Right lung (tissue), 5 donors: Measurements from ENCODE around the gene GPR31. TPM values are rescaled to one million over a fixed set of nuclear protein-coding genes. Genes with fewer than 3 reads are reported as not detected.
A peak's percentile ranks its signal among the peaks of the same experiment; 100 is the strongest.
"Not testable (repeated sequence)": the region's sequence is repeated elsewhere in the genome, so short reads cannot be mapped to it uniquely, and the experiment has no call there.

Source experiments
- DNase-seq, 2 donors: peaks; one replicate each; pipeline ENCODE4 v3.0.0-alpha.2; 2013
- polyA plus RNA-seq, 5 donors: library from polyadenylated mRNA; unstranded; fragments of 120-200 nt; gene quantifications; one replicate each; pipeline versions ENCODE4 v1.2.1 to v1.2.3, GENCODE V29; 2013; ENCODE audit warnings: inconsistent platforms in 1 of 5, low replicate concordance in 1 of 5; ENCODE audit not compliant: insufficient read length in 5 of 5, insufficient read depth in 1 of 5

Gene GPR31
- polyA plus RNA-seq, 5 donors, result 0.05 to 0.06 TPM; not detected in 3

- DNase-seq, result not testable (repeated sequence)
These were observed 9.9 kb upstream of the GPR31 start for GRCh38 chr6:167167699-167168098.

GRCh38 chr6:167165858-167166471 is 8.2 kb upstream of the GPR31 start:
- no peak for DNase-seq

GRCh38 chr6:167164261-167164660 is 6.5 kb upstream of the GPR31 start:
- no peak for DNase-seq

- no peak for DNase-seq
These were observed 5.8 kb upstream of the GPR31 start for GRCh38 chr6:167163476-167164011.

GRCh38 chr6:167162591-167162990 is 4.8 kb upstream of the GPR31 start:
- DNase-seq, result no peak

GRCh38 chr6:167161851-167162467 is 4.2 kb upstream of the GPR31 start:
- no peak for DNase-seq

GRCh38 chr6:167157414-167157813 is 366 bp downstream of the GPR31 start:
- DNase-seq, result no peak

- DNase-seq, result no peak
These were observed 2.9 kb downstream of the GPR31 start for GRCh38 chr6:167154895-167155294.

GRCh38 chr6:167154291-167154690 is 3.5 kb downstream of the GPR31 start:
- no peak for DNase-seq

- DNase-seq, result no peak
These were observed 4.2 kb downstream of the GPR31 start for GRCh38 chr6:167153521-167153959.

- no peak for DNase-seq
These were observed 4.9 kb downstream of the GPR31 start for GRCh38 chr6:167152862-167153261.

- no peak for DNase-seq
These were observed 6.1 kb downstream of the GPR31 start for GRCh38 chr6:167151648-167152047.

- DNase-seq, result no peak
These were observed 6.7 kb downstream of the GPR31 start for GRCh38 chr6:167150941-167151549.

- no peak for DNase-seq
These were observed 8.8 kb downstream of the GPR31 start for GRCh38 chr6:167148997-167149396.

- no peak for DNase-seq
These were observed 9.8 kb downstream of the GPR31 start for GRCh38 chr6:167148021-167148420.

- peak in 1 of 2 donors; percentile 4 for DNase-seq
These were observed 10.8 kb downstream of the GPR31 start for GRCh38 chr6:167146977-167147376.

- DNase-seq, result peak in 1 of 2 donors; percentile 14
These were observed 11.6 kb downstream of the GPR31 start for GRCh38 chr6:167146135-167146534.

GRCh38 chr6:167145461-167145860 is 12.3 kb downstream of the GPR31 start:
- DNase-seq, result no peak

- DNase-seq, result no peak
These were observed 14.7 kb downstream of the GPR31 start for GRCh38 chr6:167143041-167143440.

- no peak for DNase-seq
These were observed 15.4 kb downstream of the GPR31 start for GRCh38 chr6:167142433-167142761.

GRCh38 chr6:167141667-167142432 is 15.9 kb downstream of the GPR31 start:
- peak; percentile 6 to 15 for DNase-seq
